GM18507 (cell line): ENCODE measurements around the gene SPTLC2.
"Not testable (repeated sequence)": the region's sequence is repeated elsewhere in the genome, so short reads cannot be mapped to it uniquely, and the experiment has no call there.

ENCODE experiments used
- DNase-seq: peaks from one replicate; pipeline ENCODE4 v3.0.0; 2011; ENCODE audit warnings: low read depth; ENCODE audit not compliant: insufficient read length; ENCODE audit errors: extremely low spot score
- FAIRE-seq: peaks from 2 replicates; lab custom pipeline; 2011; peaks lifted over from hg19 to GRCh38; lab: Jason Lieb, UNC

Gene SPTLC2

DNA sequence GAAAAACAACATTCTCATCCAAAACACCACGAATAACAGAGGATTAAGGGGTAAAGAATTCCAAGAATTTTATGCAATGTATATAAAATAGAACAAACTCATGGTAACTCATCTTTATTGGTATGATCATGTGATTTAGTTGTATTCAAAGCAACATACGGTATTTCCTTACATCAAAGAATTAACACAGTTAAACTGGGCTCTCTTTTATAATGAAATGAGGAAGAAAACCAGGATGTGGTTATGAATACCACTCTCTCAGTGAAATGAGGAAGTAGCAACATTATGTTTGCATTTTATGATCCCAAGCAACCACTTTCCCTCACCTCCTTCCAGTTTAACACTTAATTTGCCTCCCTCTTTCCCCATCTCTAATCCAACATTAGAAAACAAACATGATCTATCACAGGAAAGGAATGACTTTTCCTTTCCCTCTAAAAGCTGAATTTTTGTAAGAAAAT, 22.9 kb downstream of the SPTLC2 start:
- no peak for DNase-seq
- peak; percentile 85 for FAIRE-seq

DNA sequence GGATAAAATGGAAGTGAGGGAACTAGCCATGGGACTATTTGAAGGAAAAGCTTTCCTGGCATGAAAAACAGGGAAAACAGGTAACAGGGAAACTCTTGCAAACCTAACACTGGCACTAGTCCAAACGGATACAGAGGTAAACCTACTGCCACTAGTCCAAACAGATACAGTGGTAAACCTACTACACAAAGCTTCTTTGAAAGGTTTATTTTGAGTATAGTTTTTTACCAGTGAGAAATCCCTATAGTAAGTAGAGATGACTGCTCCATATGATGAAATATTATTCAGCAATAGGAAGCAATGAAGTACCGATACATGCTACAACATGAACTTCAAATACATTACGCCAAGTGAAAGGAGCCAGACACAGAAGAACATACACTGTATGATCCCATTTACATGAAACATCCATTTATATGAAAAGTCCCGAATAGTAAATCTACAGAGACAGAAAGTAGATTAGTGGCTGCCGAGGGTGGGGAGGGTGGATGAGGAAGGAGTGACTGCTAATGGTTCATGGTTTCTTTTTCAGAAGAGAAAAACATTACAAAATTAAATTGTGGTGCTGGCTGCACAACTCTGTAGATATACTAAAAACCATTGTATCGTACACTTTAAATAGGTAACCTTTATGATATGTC, 25.5 kb downstream of the SPTLC2 start:
- FAIRE-seq (peak; percentile 60), DNase-seq (no peak)

DNA sequence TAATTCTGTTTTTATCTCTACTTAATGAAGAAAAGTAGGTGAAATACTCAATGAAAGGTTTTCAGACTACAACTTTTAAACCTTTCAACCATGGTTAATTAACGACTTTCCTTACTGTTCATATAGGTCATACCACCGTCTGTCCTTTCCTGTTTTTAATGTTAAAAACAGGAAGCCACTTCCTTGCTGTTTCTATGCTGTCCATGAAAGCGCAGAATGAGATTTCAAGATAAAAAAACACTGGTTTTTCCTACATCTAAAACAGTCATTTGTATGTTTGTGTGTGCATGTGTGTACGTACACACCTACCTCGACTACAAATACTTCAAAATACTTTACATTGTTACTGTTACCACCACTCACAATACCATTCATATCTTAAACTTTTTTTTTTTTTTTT, 27.3 kb downstream of the SPTLC2 start:
- FAIRE-seq (peak; percentile 55), DNase-seq (no peak)

DNA sequence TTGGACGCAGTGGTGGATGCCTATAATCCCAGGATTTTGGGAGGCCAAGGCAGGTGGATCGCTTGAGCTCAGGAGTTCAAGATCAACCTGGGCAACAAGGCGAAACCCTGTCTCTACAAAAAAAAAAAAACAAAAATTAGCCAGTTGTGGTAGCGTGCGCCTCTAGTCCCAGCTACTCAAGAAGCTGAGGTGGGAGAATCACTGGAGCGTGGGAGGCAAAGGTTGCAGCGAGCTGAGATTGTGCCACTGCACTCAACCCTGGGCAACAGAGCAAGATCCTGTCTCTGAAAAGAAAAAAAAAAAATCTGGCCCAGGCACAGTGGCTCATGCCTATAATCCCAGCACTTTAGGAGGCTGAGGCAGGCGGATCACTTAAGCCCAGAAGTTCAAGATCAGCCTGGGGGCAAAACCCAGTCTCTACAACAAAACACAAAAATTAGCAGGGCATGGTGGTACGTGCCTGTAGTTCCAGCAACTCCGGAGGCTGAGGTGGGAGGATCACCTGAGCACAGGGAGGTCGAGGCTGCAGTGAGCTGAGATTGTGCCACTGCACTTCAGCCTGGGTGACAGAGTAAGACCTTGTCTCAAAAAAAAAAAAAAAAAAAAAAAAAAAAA, 27.9 kb downstream of the SPTLC2 start:
- DNase-seq, result not testable (repeated sequence)
- FAIRE-seq, result peak; percentile 81

DNA sequence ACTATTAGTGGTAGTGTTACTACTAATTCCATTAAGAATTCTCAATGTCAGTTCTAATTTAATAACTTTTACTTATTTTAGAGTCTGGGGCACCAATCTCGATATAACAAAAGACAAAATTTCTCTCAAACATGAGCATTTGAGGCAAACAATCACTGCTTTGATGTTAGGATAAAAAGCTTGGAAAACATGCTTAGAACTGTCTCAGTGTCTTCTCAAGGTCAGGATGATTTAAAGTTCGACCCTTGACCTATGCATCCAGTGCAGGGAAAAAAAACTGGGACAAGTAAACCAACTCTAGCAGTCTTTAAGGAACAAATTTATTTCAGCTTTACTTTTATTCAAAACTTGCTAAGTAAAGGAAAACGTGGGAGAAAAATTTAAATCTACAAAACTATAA, 31.1 kb downstream of the SPTLC2 start:
- FAIRE-seq, result no peak
- no peak for DNase-seq

DNA sequence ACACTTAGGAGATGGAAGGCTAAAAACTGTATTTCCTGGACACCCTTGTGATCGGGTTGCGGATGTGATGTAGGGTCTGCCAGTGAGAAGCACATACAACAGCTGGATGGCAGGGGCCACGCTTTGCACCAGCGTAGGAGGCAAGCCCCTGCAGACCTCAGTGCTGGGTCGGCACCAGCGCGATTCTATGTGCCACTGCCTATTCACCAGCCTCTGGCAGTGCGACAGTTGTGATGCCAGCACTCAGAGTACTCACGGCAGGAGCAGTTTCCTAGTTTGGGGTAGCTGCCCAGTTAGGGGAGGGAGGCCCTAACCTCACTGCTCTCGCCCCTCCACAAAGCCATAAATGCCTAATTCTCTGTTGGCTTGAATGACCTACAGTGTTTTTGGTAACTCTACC, 31.6 kb downstream of the SPTLC2 start:
- no peak for FAIRE-seq
- no peak for DNase-seq

DNA sequence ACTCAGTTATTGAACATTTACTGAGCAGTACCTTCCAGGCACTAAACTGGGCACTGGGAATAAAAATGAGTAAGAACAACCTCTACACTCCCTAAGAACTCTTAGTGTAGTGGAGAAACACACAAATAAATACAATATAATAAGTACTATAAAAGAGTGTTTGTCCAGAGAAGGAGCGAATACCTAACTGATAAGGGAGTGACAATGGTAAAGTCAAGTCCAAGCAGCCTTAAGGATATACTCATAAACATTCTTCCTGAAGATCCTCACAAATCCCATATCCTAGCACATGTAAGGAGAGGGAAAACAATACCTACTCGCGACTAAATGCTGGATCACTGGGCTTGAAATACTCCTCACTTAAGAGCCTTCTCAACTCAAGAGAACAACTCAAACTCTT, 32.8 kb downstream of the SPTLC2 start:
- FAIRE-seq (no peak), DNase-seq (no peak)

DNA sequence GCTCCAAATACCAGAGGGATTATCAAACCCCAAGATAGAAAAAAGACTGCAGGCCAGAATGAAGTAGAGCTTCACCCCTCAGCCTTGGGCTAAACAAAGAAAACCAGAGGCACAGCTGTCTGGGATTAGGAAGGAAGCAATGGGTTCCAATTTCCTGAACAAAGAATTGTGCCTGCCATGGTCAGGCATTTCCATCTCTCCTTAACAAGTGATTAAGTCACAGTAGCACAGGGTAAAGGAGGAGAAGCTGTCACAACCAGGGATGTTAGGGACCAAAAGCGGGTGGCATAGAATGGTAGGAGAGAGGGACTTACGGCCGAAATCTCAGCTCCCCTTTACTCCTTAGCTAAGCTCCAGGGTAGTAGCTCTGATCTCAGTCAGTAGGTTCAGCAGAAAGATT, 33.9 kb downstream of the SPTLC2 start:
- FAIRE-seq, result no peak
- no peak for DNase-seq

DNA sequence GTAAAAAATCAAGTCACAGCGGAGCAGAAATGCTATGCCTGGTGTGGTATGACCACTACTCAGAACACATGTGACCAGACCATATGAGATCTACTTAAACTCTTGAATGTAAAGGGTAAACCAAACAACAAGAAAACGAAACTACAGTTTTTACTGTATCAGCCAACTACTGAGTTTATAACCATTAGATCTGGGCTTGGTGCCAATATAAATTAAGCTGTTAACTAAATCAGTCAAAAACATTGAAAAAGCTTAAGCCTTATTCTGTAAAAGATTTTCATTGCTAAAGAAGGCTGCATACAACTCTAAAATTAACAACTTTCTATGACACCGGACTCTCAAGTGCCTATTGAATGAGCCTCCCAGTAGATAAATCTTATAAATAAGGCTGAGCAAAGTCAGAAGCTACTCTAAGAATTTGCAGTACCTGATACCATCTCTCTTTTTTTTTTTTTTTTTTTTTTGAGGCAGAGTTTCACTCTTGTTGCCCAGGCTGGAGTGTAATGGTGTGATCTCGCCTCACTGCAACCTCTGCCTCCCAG, 35.4 kb downstream of the SPTLC2 start:
- FAIRE-seq, result peak; percentile 93

DNA sequence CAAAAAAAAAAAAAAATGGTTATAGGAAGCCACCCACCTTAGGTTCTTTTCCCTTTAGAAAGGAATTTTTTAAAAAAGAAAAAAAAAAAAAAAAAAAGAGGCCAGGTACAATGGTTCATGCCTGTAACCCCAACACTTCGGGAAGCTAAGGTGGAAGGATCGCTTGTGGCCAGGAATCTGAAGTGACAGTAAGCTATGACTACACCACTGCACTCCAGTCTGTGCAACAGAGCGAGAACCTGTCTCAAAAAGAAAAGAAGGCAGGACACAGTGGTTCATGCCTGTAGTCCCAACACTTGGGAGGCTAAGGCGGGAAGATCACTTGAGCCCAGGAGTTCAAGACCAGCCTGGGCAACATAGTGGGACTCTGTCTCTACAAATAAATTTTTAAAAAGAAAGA, 36.0 kb downstream of the SPTLC2 start:
- FAIRE-seq, result no peak
- DNase-seq, result no peak

More for the DNA sequence above, 35.4 kb downstream of the SPTLC2 start:
- peak; percentile 67 for DNase-seq

DNA sequence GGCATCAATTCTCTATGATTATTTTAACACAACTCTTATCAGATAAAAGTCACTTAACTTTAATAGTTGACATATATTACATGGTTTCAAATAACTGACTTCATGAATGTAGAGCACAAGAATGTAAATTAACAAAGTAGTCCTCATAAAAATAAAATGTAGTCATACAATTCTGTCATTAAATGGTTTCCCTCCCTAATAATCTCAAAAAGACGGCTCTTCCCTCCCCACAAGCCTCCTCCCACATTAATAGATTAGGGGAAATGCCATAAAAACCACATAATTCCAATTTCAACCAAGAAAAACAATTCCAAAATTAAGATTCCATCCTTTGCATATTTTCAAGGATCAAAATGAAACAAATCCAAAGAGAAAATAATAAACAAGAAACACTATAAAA, 36.7 kb downstream of the SPTLC2 start:
- no peak for FAIRE-seq

DNA sequence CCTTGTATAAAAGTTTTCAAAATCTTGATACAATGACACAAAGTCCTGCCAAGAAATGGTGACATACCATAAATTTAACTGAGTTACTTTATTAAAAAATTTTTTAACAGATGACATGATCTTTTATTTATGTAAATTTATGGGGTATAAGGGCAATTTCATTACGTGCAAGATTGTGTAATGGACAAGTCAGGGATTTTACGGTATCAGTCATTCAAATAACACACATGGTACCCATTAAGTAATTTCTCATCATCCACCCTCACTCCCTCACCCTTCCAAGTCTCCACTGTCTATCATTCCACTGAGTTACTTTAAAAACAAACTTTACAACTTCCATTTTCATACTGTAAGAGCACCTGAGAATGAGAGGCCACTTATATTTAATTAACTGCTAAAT, 37.4 kb downstream of the SPTLC2 start:
- no peak for FAIRE-seq

More for the DNA sequence above, 36.7 kb downstream of the SPTLC2 start:
- no peak for DNase-seq

DNA sequence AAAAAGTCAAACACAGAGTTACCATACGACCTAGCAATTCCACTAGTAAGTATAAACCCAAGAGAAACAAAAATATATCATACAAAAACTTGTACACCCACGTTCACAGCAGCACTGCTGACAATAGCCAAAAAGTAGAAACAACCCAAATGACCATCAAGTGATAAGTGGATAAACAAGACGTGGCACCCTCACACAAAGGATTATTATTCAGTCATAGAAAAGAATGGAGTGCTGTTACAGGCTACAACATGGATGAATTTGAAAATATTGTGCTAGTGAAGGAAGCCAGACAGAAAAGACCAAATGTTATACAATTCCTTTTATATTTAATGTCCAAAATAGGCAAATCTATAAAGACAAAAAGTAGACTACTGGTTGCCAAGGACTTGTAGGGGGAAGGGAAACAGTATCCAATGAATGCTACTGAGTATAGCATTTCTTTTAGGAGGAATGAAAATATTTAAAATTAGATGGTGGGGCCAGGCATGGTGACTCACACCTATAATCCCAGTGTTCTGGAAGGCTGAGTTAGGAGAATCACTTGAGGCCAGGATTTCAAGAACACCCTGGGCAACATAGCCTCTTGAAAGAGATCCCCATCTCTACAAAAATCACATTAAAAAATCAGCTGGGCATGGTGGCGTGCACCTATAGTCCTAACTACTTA, 41.9 kb downstream of the SPTLC2 start:
- DNase-seq (no peak), FAIRE-seq (no peak)

More for the DNA sequence above, 37.4 kb downstream of the SPTLC2 start:
- no peak for DNase-seq

DNA sequence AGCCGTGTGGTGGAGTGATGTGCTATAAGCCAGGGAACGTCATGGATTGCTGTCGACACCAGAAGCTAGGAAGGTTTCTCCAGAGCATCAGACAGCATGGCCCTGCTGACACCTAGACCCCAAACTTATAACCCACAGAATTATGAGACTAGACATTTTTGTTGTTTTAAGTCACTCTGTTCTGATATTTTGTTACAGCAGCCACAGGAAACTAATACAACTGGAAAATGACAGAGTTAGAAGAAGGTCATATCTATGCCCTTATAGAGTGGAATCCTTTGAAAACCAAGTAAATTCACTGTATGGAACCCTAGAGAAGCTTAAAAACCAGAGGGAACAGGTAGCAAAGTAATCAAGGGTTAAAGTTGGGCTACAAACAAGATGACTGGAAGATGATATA, 42.5 kb downstream of the SPTLC2 start:
- DNase-seq (no peak), FAIRE-seq (no peak)

DNA sequence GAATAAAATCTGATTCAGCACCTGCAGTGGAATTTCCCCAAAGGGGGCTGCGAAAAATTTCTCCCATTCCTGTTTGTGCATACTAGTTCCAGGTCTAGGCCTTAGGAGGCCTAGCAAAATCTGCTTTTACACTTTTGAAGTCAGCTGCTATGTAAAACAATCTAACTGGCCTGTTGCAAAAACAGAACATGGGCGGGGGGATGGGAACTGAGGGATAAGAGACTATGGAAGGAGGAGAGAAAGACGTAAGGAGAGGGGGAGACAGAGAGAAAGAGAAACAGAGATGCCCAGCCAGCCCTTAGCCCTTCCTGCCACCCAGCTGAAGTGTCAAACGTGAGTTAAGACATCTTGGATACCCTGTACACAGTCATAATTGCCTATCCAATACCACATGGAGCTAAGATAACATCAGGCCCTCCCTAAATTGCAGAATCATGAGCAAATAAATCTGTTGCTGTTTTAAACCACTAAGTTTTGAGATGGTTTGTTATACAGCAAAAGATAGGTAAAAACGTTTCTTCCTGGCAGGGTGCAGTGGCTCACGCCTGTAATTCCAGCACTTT, 45.6 kb downstream of the SPTLC2 start:
- FAIRE-seq (no peak), DNase-seq (no peak)

DNA sequence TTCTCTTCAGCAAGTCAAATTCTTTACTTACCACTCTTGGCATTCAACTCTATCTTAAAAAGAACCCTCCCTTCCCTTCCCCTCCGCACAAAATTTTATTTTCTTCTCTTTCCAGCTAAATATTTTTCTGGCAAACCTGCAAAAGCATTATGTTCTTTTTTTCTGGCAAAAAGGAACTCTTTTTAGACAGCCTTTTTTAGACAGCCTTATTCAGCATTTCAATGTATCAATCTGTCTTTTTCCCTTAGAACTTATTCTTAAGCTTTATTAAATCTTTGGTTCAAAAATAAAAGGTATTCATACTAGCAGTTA, 50.5 kb downstream of the SPTLC2 start:
- FAIRE-seq (peak; percentile 33), DNase-seq (no peak)

DNA sequence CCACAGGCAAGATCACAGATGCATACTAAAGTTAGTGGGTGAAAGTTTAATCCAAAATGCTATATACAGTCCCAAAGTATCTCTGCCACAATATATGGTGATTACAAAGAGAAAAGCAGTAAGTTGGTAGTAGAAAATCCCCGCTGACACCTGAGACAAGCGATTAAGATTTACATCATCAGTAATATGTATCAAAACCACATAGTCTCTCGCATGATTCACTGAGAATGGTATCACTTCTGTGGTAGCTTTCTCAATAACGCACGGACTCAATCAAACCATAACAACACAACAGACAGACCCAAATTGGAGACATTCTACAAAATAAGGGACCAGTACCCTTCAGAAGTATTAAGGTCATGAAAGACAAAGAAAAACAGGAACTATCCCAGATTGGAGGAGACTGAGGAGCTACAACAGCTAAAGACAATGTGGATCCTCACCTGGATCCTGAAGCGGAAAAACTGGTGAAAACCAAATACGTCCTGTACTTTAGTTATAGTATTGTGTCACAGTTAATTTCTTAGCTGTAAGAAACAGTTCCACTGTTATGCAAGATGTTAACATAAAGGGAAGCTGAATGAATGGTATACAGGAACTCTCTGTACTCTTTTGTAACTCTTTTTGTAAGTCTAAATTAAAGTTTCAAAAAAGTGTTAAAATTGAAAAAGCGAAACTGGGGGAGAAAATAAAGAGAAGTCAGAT, 51.0 kb downstream of the SPTLC2 start:
- peak; percentile 79 for FAIRE-seq
- DNase-seq, result no peak

DNA sequence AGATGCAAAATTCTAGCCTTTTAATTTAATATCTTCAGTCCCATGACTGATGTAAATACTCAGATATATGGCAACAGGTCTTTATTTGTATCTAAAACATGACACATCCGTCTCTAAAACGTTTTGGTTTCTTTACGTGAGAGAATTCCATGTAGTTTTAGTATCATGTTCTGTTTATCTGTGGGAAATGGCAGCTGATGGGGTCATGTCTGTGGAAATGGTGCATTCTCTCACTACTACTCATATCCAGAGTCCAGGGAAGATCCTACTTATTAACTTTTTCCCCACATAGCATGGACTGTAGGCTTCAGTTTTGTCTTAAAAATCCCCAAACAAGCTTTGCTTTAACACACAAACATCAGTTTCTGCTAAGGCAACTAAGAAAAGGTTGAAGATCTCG, 53.8 kb downstream of the SPTLC2 start:
- FAIRE-seq, result no peak
- no peak for DNase-seq

DNA sequence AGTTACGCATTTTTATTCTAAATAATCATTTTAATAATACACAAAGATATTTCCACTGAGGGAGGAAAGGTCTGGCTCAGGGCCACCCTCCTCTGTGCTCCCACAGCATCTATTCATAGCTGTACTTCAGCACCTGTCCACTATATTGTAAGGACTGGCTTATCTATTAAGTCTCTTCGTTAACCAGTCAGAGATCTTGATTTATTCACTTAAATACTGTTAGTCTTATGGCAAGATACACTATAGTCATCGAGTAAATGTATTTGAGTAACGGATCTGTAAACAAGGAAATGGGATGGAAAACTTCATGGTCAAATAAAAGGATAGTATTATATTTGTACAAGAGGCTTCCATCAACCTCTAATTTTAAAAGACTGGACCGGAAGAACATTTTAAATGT, 54.6 kb downstream of the SPTLC2 start:
- FAIRE-seq (no peak), DNase-seq (no peak)

DNA sequence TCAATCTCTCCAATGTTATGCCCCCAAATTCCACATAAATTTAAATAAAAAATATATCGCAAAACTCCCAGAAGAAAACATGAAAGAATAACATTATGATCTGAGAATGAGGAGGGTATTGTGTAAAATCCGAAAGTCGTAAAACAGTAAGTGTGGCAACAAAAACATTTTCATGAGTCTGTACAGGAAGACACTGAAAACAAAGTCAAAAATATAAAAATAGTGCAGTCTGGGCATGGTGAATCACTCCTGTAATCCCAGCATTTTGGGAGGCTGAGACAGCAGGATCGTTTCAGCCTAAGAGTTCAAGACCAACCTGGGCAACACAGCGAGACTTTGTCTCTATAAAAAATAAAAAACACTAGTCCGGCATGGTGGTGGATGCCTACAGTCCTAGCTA, 57.1 kb downstream of the SPTLC2 start:
- DNase-seq (no peak), FAIRE-seq (no peak)
